Endometrium (tissue), 2 donors: ENCODE measurements around the gene ZNF586.
"Not testable (repeated sequence)": the region's sequence is repeated elsewhere in the genome, so short reads cannot be mapped to it uniquely, and the experiment has no call there.

Experiments
- FAIRE-seq: peaks from 2 replicates; lab custom pipeline; 2012; peaks lifted over from hg19 to GRCh38; lab: Jason Lieb, UNC
- donor health status: control.
- donor health status: control.

Gene ZNF586

GRCh38 chr19:57796580-57796979 lies 27.1 kb downstream of the ZNF586 start:
- FAIRE-seq: not testable (repeated sequence)

DNA sequence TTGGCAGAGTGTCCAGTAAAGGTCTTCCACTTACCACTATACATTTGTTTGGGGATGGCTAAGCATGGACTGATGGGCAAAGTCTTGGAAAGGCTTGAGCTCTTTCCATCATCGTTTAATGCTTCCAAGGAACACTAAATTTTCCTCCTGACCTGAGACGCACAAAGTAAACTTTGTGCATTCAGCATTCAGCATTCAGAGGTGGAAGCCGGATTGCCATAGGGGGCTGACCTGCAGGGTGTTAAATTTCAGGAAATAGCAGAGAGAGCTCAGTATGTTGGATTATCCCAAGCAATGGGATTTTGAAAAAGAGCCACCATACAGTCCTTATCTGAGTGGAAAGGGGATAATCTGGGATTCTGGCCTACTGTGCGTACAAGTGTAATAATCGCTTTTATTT lies 31.2 kb downstream of the ZNF586 start:
- FAIRE-seq: no peak

DNA sequence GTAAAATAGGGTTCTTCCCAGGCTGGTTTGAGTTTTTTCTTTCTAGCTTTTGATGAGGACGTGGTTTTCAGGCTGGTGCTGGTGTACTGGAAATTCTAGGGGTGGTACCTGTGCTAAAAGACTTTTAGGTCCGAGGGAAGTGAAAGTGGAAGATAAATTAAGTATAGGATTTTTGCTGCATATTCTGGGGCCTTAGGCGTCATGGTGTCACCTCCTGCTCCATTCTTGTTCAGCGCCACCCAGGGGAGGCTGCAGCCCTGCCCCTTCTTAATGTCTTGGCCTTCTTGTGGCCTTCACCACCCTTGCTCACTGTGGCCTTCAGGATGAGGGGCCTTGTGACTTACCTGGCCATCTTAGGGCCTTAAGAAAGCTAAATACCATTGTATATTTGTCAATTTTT lies 32.8 kb downstream of the ZNF586 start:
- no peak for FAIRE-seq

DNA sequence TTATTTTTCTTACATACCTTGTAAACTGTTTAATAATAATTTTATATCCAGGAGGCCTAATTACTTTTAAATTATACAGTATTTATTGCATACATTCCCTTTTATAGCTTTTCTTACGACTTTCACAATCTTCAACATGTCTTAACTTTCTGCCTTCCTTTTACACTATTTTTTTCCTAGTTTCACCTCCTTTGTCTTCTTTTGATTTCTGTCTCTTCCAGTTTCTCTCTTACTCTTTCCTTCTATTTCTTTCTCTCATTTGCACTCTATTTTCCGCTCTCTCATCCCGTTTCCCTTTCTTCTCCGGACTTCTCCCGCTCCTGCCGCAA lies 33.8 kb downstream of the ZNF586 start:
- no peak for FAIRE-seq

- peak; percentile 18 for FAIRE-seq
These were observed 34.3 kb downstream of the ZNF586 start for GRCh38 chr19:57803594-57804325.

- FAIRE-seq: no peak
These were observed 38.1 kb downstream of the ZNF586 start for GRCh38 chr19:57807541-57807940.

DNA sequence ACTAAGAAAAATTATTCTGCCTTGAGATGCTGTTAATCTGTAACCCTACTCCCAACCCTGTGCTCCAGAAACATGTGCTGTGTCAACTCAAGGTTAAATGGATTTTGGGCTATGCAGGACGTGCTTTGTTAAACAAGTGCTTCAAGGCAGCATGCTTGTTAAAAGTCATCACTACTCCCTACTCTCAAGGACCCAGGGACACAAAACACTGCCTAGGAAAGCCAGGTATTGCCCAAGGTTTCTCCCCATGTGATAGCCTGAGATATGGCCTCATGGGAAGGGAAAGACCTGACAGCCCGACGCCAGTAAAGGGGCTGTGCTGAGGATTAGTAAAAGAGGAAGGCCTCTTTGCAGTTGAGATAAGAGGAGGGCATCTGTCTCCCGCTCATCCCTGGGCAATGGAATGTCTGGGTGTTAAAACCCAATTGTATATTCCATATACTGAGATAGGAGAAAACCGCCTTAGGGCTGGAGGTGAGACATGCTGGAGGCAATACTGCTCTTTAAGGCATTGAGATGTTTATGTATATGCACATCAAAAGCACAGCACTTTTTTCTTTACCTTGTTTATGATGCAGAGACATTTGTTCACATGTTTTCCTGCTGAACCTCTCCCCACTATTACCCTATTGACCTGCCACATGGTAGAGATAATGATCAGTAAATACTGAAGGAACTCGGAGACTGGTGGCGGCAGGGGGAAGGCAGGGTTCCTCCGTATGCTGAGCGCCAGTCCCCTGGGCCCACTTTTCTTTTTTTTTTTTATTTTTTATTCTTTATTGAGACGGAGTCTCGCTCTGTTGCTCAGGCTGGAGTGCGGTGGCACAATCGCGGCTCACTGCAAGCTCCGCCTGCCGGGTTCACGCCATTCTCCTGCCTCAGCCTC lies 41.2 kb downstream of the ZNF586 start:
- not testable (repeated sequence) for FAIRE-seq

DNA sequence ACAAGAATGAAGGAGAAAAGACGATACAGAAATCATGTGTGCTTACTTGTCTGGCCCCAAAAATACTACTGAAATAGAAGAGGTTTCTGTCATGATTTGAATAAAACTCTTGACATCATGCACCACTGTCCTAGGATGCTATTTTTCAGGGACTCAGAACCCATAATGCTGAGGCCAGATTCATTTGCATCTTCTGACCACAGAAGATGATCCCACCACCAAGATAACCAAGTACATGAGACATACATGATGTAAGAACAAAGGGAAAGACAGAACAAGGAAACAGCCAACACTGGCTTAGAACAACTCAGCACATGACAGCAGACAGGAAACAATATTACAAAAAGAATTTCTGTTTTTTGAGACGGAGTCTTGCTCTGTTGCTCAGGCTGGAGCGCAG lies 42.8 kb downstream of the ZNF586 start:
- no peak for FAIRE-seq

DNA sequence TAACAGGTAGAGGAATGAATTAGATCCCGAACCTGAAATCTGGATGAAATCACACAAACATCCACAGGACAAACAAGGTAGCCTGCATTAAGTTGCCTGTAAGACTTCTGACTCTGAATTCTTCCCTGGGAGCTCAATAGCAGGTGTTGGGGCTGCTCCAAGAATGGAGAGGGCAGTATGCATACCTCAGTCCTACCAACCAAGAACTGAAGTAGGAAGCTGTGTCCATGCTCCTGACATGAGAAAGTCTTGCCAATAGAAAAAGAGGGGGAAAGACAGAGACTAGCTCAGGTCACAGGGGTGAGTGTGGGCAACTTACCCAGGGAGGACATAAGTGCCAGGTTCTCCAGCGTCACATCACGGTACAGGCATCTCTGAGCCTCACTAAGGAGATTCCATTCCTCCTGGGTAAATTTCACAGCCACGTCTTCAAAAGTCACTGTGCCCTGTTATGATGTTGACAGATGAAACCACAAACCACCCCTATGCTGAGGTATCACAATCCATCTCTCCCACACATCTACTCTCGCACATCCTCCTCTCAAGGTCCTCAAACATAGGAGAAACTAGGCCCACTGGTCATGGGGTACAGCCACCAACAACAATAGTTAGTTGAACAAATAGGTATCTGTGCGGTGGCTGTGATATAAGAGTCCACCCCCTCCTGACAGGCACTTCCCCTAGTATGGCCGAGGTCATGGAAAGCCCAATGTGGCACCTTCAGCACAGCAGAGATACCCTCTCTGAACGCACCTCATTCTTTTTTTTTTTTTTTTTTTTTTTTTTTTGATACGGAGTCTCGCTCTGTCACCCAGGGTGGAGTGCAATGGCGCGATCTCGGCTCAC lies 43.7 kb downstream of the ZNF586 start:
- FAIRE-seq: not testable (repeated sequence)

GRCh38 chr19:57813919-57814504 lies 44.5 kb downstream of the ZNF586 start:
- FAIRE-seq: no peak

DNA sequence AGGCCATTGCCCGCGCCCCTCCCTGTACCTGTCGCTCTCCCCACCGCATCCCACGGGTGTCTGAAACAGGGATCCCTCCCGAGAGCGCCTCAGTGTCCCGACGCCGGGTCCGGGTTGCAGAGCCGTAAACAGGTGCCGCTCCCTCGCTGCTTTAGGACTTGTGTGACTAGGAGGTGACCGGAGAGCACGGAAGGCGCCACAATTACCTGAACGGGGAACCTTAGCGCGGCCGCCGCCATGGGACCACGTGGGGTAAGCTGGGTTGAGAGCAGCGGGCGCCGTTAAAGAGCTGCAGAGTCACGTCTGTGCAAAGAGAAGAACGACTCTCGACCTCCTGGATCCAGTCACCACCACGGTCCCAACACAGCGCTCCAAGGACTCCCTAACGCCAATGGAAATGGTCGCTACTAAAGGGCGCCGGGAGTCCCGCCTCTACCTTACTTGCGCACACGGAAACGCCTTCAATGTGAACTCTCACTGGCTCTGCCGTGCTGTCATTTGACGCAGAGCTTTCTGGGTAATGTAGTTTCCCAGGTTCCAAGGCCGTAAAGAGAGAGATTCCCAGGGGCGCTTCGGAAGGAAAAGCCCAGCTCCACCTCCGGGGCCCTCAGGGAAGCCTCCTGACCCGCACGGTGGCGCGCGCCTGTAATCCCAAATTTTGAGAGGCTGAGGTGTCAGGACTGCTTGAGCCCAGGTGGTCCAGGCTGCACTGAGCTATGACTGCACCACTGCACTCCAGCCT lies 45.2 kb downstream of the ZNF586 start, which contains the start of gene ZNF552:
ZNF552 (minus strand) TSS at position 409 of the 742 bp plus-strand sequence; CDS start at position 239, 170 bp downstream.
- FAIRE-seq: peak; percentile 12

GRCh38 chr19:57815247-57816075 lies 46.0 kb downstream of the ZNF586 start:
- FAIRE-seq: no peak

GRCh38 chr19:57816652-57817051 lies 47.2 kb downstream of the ZNF586 start:
- no peak for FAIRE-seq

DNA sequence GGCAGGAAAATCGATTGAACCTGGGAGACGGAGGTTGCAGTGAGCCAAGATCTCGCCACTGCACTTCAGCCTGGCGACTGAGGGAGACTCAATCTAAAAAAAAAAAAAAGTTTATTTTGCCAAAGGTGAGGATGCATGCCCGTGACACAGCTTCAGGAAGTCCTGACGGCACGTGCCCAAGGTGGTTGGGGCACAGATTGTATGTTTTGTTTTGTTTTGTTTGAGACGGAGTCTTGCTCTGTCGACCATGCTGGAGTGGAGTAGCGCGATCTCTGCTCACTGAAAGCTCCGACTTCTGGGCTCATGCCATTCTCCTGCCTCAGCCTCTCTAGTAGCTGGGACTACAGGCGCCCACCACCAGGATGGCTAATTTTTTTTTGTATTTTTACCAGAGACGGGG lies 48.5 kb downstream of the ZNF586 start:
- FAIRE-seq: no peak

DNA sequence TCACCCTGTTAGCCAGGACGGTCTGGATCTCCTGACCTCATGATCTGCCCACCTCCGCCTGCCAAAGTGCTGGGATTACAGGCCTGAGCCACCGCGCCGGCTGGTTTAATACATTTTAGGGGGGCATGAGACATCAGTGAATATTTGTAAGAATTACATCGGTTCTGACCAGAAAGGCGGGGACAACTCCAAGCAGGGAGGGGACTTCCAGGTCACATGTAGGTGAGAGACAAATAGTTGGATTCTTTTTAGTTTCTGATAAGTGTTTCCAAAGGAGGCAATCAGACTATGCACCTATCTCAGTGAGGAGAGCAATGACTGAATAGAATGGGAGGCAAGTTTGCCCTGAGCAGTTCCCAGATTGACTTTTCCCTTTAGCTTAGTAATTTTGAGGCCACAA lies 48.9 kb downstream of the ZNF586 start:
- FAIRE-seq: no peak

- FAIRE-seq: no peak
These were observed 50.1 kb downstream of the ZNF586 start for GRCh38 chr19:57819475-57820148.

- FAIRE-seq: no peak
These were observed 51.1 kb downstream of the ZNF586 start for GRCh38 chr19:57820599-57820998.

DNA sequence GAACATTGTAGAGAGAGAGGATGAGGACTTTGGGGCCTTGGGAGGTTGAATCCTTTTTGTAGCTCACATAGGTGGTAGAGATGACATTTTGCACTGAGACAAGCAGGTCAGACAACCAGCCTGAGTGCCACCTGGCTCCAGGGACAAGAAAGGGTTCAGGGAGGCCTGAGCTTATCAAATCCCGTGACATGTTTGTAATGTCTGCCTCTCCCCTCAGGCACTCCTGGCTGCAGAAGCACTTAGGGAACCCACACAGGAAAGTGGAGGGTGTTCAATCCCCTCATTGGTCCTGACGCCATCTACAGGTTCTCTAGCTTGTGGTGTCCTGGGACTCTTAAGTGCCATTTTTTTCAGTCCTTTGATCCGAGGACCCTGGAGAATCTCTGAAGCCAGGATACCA lies 51.6 kb downstream of the ZNF586 start:
- FAIRE-seq: not testable (repeated sequence)

GRCh38 chr19:57821501-57821900 lies 52.0 kb downstream of the ZNF586 start:
- not testable (repeated sequence) for FAIRE-seq

GRCh38 chr19:57823155-57823554 lies 53.7 kb downstream of the ZNF586 start:
- FAIRE-seq: not testable (repeated sequence)
